GM23338 (cell line): ENCODE measurements around the gene OR2G6.
"Not testable (repeated sequence)": the region's sequence is repeated elsewhere in the genome, so short reads cannot be mapped to it uniquely, and the experiment has no call there.

Source experiments
- CREB1 ChIP-seq: fragments of 250-450 bp; sonication (Bioruptor Pico); IDR thresholded peaks from 2 replicates; pipeline ENCODE4 v1.5.0; 2020; ENCODE audit warnings: low read depth, mild to moderate bottlenecking, moderate library complexity
- CTCF ChIP-seq, 2 experiments: fragments of 200-600 bp in 1 of 2; sonication (generic) in 1 of 2; conservative IDR thresholded peaks; 2 replicates each; pipeline versions ENCODE4 v1.5.1 to v1.6.1; 2016 to 2017; ENCODE audit warnings: antibody characterized with exemption in 2 of 2, low read depth in 2 of 2, mild to moderate bottlenecking in 2 of 2, moderate library complexity in 1 of 2
- JUNB ChIP-seq: IDR thresholded peaks from one replicate; pipeline ENCODE4 v1.6.1; 2016; ENCODE audit warnings: antibody characterized with exemption; ENCODE audit not compliant: unreplicated experiment
- POLR2AphosphoS5 ChIP-seq: IDR thresholded peaks from 2 replicates; pipeline ENCODE4 v1.6.1; 2016; ENCODE audit warnings: antibody characterized with exemption, low read depth
- REST ChIP-seq: IDR thresholded peaks from one replicate; pipeline ENCODE4 v1.6.1; 2018; ENCODE audit warnings: antibody characterized with exemption; ENCODE audit not compliant: unreplicated experiment
- STAT1 ChIP-seq: IDR thresholded peaks from one replicate; pipeline ENCODE4 v1.6.1; 2016; ENCODE audit warnings: antibody characterized with exemption; ENCODE audit not compliant: unreplicated experiment

- not testable (repeated sequence) for TF ChIP-seq CTCF (conservative IDR thresholded peaks at IDR 0.05; ENCODE audit: low read depth in 2 of 2); REST; STAT1; POLR2AphosphoS5; JUNB; CREB1
Observed at GRCh38 chr1:248475660-248476059, 32.2 kb upstream of the OR2G6 start.
